GM08714 (cell line): ENCODE measurements around the gene RNF13.
"Not testable (repeated sequence)": the region's sequence is repeated elsewhere in the genome, so short reads cannot be mapped to it uniquely, and the experiment has no call there.

Experiments used
- H3K4me3 ChIP-seq: fragments of 200-500 bp; sonication (Bioruptor generic); 2 replicates; pipeline ENCODE4 v1.5.1; 2014; ENCODE audit warnings: mild to moderate bottlenecking, low read length, inconsistent platforms
- ZNF274 ChIP-seq: IDR thresholded peaks from 2 replicates; pipeline ENCODE4 v1.6.1; 2012; ENCODE audit warnings: mild to moderate bottlenecking, low read depth, low read length

The RNF13 gene

GRCh38 chr3:149975919-149976318 is 162.9 kb downstream of the RNF13 start:
- TF ChIP-seq ZNF274 = no peak
- no peak overlapping the region for H3K4me3 ChIP-seq

DNA sequence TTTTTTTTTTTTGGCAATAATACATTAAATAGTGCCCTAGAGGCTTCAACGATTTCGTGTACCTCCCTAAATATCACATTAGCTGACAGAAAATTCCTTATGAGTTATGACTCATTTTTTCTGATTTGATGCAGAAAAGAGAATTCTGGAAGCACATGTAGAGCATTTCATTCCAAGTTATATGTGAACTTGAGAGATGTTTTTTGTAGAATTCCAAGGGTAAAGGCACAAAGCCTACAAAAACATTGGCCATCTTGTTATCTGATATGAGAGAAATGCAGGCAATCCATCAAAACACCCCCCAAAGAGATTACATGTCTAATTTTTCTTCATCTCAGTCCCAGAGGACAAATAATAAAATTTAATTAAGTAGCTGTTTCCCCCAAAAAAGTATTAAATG is 164.4 kb downstream of the RNF13 start:
- no peak overlapping the region for H3K4me3 ChIP-seq
- TF ChIP-seq ZNF274 = no peak

DNA sequence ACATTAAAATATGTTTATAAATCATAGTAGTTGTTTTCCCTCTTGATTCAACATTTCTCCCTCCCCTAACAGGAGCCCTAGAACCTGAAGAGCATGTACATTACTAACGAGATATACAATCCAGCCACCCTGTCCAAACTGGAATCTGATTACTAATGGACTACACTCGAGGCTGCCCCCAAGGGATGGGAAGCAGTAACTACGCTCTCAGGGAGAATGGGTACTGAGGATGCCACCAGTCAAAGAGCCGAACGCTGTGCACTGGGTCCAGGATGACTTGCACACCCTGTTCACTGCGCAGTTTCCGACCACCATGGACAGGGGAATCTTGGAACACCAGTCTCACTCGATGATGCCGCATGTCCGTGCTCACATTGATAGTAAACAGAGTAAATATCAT is 169.0 kb downstream of the RNF13 start:
- H3K4me3 ChIP-seq = not testable (repeated sequence)

GRCh38 chr3:149983053-149983452 is 170.0 kb downstream of the RNF13 start:
- H3K4me3 ChIP-seq = not testable (repeated sequence)

DNA sequence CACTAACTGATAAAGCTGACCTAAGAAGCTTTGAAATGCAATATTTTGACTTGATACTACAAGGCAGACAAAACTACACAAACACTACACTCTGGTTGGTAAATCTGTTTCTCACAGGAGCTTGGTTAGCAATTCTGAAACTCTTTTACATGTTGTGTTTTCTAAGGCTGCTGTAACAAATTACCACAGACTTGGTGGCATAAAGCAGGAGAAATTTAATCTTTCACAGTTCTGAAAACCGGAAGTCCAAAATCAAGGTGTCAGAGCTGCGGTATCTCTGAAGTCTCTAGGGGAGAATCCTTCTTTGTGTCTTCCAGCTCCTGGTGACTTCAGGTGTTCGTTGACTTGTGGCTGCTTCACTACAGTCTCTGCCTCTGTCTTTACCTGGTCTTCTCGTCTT is 170.6 kb downstream of the RNF13 start:
- no peak for TF ChIP-seq ZNF274
- no peak overlapping the region for H3K4me3 ChIP-seq

DNA sequence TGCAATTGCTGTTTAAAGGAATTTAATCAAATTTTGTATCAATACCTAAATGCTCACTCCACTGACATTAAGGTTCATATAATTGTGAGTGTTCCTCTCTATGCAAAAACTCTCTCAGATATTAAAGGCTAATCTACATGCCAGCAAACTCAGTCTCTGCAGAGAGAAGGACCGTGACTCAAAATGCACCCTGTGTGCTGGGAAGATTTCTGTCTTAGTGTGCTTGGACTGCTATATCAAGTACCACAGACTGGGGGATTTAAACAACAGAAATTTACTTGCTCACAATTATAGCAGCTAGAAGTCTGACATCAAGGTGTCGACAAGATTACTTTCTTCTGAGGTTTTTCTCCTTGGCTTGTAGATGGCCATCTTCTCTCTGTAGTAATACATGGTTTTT is 176.3 kb downstream of the RNF13 start:
- TF ChIP-seq ZNF274 = no peak
- H3K4me3 ChIP-seq = no peak overlapping the region

GRCh38 chr3:149990423-149990948 is 177.5 kb downstream of the RNF13 start:
- no peak for TF ChIP-seq ZNF274
- no peak overlapping the region for H3K4me3 ChIP-seq

DNA sequence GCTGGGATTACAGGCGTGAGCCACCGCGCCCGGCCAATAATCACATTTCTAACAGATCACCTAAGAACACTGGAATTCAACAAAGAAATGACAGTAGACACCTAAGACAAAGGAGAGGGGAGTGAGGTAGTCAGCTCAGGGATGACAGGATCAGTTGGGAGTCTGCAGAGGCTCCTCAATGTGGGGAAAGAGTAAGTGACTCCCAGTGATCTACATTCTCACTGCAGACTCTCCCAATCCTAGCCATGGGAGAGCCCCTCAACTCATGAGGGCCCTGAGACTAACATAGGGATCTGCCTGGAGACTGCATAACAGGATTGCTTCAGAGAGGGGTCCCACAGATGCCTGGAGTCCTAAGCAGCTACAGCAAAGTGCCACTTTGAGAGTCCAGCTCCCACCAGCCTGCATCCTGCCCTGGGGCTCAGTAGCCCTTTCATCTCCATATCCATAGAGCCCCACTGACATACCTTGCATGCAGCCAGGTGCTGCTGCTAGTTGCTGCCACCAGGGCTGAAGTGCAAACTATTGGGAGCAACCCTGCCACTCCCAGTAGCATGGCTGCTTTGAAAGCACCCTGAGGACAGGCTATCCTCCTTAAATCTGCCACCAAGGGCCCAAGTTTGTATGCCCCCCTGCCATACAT is 179.5 kb downstream of the RNF13 start:
- no peak for TF ChIP-seq ZNF274
- no peak overlapping the region for H3K4me3 ChIP-seq

GRCh38 chr3:149998946-149999345 is 185.9 kb downstream of the RNF13 start:
- no peak overlapping the region for H3K4me3 ChIP-seq
- TF ChIP-seq ZNF274 = no peak

DNA sequence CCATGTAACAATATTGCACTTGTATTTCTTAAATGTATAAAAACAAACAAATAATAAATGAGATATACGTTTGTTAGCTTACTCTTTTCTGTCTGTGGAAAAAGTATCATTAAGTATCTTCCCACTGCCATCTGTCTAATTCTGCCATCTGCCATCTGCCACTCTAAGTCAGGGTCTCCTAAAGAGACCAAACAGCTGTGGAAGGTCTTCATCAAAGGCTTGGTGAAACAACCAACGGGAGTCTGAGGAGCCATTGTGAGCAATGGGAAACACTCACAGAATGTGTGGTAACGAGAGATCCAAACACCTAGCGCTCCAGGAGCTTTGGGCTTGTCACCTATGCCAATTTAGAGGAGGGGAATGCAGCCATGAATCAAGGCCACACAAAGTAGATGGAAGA is 186.4 kb downstream of the RNF13 start:
- no peak for TF ChIP-seq ZNF274

DNA sequence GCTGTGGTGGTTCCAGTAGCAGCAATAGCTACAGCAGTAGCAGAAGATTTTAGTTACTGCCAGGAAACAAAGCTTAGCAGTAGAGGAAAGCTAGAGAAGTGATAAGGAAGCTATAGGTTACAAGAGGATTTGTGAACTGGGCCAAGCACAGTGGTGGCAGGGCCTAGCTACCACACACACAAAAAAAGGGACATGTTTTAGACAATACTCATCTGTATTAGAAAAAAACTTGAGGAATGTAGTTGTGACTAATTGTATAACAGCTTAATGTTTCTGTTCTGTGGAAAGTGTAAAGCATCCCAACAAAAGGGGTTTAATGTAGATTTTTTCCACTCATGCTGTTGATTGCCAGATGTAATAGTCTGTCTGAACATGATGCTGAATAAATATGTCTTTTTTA is 187.6 kb downstream of the RNF13 start:
- H3K4me3 ChIP-seq = no peak overlapping the region
- TF ChIP-seq ZNF274 = no peak

More for the DNA sequence above, 186.4 kb downstream of the RNF13 start:
- no peak overlapping the region for H3K4me3 ChIP-seq

DNA sequence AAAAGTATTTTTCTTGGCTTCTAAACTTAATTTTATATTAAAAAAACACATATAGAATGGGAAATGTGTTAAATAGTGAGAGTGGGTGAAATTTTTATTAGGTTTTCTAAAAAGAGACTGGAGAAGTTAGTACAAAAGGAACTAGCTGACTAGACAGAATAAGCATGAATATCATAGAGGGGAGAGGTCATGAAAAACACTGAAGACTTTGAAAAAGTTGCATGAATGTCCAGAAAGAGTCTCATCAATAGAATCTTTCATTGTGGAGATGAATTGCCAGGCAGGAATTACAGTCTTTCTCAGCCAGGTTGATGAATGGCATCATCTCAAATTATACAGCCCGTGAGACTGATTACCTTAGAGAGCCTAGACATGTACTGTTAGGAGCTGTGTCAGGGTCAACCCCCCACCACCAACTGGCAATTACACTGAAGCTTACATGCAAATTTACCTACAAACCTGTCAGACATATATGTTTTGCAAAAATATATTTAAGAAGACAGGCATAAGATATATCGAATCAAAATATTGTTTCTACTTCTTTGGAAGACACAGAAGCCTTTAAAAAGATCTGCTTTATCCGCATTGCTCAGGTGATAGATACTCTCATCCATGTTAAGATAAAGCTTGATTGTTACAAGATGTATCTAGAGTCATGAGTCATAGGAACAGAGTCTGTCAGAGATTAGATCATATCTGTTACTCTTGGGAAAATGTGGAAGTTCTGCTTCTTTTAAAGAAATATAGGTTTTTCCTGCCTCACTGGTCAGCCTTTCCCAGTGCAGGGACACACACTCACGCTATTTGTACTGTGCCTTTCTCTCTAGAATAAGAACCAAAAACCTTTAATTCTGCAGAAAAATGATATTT is 192.5 kb downstream of the RNF13 start:
- TF ChIP-seq ZNF274 = no peak
- H3K4me3 ChIP-seq = no peak overlapping the region

DNA sequence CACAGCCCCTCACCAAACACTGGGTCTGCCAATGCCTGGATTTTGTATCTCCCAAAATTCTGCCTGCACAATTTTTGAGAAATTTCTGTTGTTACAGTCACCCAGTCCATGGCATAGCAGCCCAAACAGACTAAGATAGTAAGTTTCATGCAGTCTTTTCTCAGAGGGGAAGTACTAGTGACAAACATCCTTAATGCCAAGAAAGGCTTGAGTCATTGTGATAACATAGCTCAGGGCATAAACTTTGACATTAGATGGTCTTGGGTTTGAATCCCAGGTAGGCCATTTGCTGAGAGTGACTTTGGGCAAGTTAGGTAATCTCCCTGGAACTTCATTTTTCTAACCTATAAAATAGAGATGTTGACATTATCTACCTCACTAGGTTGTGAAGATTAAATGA is 193.8 kb downstream of the RNF13 start:
- H3K4me3 ChIP-seq = no peak overlapping the region
- TF ChIP-seq ZNF274 = no peak
